GM18873 (cell line): ENCODE measurements around the gene ZIM2.
"Not testable (repeated sequence)": the region's sequence is repeated elsewhere in the genome, so short reads cannot be mapped to it uniquely, and the experiment has no call there.

Source experiments
- ATAC-seq: cut with Tn5 transposase; IDR thresholded peaks from one replicate; pipeline ENCODE4 v1.9.1; 2021; ENCODE audit warnings: mild to moderate bottlenecking, moderate library complexity, moderate number of reproducible peaks; ENCODE audit not compliant: unreplicated experiment, low FRiP score

ZIM2 gene

GRCh38 chr19:56840451-56841192, at the start of gene ZIM2, which contains the start of gene PEG3:
TSS of gene ZIM2 (minus strand) at chr19:56840726. CDS start at chr19:56824277, 16,449 bp downstream.
TSS of gene PEG3 (minus strand) at chr19:56840726. CDS start at chr19:56824655, 16,071 bp downstream.
- no peak for ATAC-seq

- no peak for ATAC-seq
Observed at GRCh38 chr19:56885173-56885985, 44.9 kb upstream of the ZIM2 start.

GRCh38 chr19:56884441-56884840, 43.9 kb upstream of the ZIM2 start:
- no peak for ATAC-seq

GRCh38 chr19:56880592-56881190, 40.2 kb upstream of the ZIM2 start:
- no peak for ATAC-seq

- ATAC-seq = no peak
Observed at GRCh38 chr19:56877069-56877715, 36.7 kb upstream of the ZIM2 start.

GRCh38 chr19:56875717-56876116, 35.2 kb upstream of the ZIM2 start:
- no peak for ATAC-seq

GRCh38 chr19:56874530-56874929, 34.0 kb upstream of the ZIM2 start:
- no peak for ATAC-seq

- ATAC-seq = no peak
Observed at GRCh38 chr19:56873493-56873892, 33.0 kb upstream of the ZIM2 start.

GRCh38 chr19:56869886-56870285, 29.4 kb upstream of the ZIM2 start:
- no peak for ATAC-seq

- no peak for ATAC-seq
Observed at GRCh38 chr19:56868446-56868845, 27.9 kb upstream of the ZIM2 start.

- ATAC-seq = no peak
Observed at GRCh38 chr19:56866538-56866937, 26.0 kb upstream of the ZIM2 start.

GRCh38 chr19:56864443-56865125, 24.1 kb upstream of the ZIM2 start:
- ATAC-seq = no peak

GRCh38 chr19:56862741-56863140, 22.2 kb upstream of the ZIM2 start:
- ATAC-seq = no peak

GRCh38 chr19:56860409-56860808, 19.9 kb upstream of the ZIM2 start:
- not testable (repeated sequence) for ATAC-seq

- no peak for ATAC-seq
Observed at GRCh38 chr19:56858026-56858425, 17.5 kb upstream of the ZIM2 start.

- ATAC-seq = no peak
Observed at GRCh38 chr19:56856822-56857221, 16.3 kb upstream of the ZIM2 start.

- ATAC-seq = not testable (repeated sequence)
Observed at GRCh38 chr19:56852361-56852760, 11.8 kb upstream of the ZIM2 start.

GRCh38 chr19:56848166-56848565, 7.6 kb upstream of the ZIM2 start:
- no peak for ATAC-seq

- ATAC-seq = no peak
Observed at GRCh38 chr19:56842412-56842811, 1.9 kb upstream of the ZIM2 start.

- no peak for ATAC-seq
Observed at GRCh38 chr19:56841193-56841543, 642 bp upstream of the ZIM2 start.
